Activated CD4-positive, alpha-beta T cell treated with anti-CD3 and anti-CD28 coated beads, Interleukin-10, Interleukin-2, amounts not matched to agents 100 ng/mL and 50 ng/mL, durations not matched to agents 16 hours and 8 hours (primary cell): ENCODE measurements around the gene CADM2.
"Not testable (repeated sequence)": the region's sequence is repeated elsewhere in the genome, so short reads cannot be mapped to it uniquely, and the experiment has no call there.

Source experiments
- DNase-seq: peaks from one replicate; pipeline ENCODE4 v3.0.0-alpha.2; 2020

The CADM2 gene

DNA sequence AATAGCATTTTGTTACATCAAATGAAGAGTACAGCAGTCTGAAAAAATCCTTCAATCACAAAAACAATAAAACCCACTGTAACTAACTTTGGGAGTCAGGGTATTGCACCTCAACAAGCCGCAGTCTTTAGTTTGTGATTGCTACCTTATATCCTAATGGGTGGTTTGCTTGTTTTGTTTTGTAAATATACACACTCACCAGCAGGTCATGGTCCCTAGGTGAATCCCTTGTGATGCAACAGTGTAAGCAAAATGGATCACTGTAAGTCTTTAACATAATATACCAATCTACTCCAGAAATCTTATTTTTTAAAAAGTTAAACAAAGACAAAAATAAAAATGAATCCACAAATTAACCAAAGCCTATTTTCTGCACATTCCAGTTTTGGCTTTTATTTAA, 749.5 kb downstream of the CADM2 start:
- DNase-seq = not testable (repeated sequence)

DNA sequence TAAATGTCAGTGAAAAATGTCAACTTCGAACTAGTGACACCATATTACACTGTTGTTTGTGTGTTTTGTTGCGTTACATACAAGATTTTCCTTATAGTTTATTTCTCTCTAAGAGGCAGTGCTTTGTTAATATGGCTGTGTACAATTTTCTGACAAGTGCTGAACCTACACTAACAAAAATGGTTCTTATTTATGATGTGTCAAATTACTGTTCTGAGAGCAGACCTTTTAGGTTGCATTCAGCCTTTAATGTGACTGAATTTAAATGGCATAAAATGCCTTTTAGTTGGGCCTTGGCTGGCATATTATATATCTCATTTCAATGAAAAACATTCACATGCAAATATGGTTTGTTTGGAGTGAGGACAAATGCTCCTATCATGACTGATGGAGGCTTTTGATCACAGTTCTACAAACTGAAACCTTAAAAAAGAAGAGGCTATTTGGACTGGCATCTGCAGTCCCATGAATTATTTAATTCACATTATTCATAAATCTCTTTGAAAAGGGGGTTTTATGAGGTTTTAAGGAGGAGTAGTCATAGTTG, 750.6 kb downstream of the CADM2 start:
- no peak for DNase-seq

DNA sequence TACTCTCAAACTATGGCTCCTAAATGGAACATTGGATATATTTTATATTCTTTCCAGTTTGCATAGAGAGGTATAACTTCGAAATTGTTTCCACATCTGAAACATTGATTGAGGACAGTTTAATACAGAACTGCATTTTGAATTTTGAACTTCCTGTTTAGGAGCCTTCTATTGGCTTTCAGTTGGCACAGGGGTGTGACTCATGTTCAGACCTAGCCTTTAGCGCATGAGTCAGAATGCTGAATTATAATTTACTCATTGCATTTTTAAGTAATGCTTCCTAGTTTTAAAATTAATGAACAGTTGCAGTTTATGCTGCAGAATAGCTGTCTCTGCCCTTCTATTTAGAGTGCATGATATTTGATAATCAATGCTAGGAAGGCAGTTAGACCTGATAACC, 751.7 kb downstream of the CADM2 start:
- peak; percentile 0 for DNase-seq

DNA sequence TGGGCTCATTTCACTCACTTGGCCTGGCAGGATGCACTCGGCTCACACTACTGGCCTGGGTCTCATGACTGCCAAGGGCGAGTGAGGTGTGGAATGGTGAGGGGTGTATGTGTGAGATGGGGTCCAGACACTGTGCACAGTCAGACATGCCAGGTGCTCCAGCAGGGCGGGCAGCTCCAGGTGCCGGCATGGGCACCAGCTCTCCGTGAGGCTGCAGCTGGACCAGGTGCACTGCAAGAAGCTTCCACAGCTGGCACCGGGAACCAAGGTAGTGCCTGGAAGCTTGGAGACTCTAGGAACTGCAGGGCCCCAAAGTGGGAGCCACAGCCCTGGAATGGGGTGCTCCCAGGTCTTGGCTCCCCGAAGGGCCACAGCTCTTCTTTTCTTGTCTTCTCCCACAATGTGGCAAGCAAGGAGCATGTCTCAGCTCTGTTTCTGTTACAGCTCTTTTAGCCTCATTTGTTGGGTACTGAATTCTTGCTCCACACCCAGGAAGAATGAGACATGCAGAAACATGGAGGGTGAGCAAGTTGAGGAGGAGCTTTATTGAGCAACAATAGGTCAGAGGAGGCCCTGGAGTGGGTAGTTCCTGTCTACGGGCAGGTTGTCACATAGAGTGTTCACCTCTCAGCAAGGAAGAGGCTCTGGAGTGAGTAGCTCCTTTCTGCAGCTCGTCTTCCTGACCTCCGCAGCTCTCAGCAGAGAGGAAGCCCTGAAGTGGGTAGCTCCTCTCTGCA, 762.8 kb downstream of the CADM2 start:
- DNase-seq = no peak

DNA sequence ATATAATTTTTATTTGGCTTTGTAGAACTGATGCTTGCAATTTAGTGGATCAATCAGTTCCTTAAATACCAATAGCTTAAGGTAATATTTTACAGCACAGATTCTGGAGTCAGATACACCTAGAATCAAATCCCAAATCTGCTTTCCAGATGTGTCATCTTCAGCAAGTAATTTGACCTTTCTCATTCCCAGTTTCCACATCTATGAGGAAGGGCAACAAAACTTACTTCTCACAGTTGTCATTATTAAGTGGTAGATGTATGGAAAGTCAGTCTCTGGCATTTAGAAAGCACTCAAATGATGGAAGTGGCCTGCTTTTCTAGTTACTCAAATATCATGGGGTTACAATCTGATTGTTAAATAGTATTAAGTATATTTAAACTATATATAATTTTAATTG, 767.0 kb downstream of the CADM2 start:
- DNase-seq = no peak

DNA sequence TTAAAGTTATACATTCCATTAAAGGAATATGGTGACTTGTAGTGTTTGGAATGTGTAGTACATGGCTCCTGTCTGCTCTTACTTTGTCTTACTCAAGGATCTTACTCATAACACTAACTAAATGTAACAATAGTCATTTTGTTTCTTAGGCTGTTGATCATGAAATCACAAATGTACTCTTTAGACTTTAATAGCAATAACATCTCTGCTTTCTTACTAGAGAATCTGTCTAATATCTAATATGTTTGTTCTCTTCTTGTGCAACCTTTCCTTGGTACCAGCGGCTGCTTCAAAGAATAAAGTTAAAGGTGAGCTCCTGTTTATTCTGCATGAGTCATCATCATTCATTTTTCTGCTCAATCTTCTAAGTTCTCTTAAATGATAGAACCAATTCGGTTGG, 767.5 kb downstream of the CADM2 start:
- DNase-seq = no peak

DNA sequence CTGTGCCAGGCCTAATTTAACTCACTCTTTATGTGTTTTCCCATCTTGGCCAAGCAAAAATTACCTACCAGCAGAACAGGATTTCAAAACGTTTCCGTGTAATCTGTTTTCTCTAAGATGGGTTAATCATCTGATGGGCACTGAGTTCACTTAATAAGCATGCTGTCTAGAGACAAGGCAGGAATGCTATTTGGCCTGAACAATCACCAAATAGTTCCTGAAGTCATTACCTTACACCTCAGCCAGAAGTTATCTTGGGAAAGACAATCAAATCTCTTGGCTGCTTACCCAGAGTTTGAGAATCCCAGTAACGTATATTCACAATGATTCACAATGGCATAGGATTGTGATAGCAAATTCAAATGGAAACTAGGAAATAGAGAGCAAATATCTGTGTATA, 779.1 kb downstream of the CADM2 start:
- no peak for DNase-seq

DNA sequence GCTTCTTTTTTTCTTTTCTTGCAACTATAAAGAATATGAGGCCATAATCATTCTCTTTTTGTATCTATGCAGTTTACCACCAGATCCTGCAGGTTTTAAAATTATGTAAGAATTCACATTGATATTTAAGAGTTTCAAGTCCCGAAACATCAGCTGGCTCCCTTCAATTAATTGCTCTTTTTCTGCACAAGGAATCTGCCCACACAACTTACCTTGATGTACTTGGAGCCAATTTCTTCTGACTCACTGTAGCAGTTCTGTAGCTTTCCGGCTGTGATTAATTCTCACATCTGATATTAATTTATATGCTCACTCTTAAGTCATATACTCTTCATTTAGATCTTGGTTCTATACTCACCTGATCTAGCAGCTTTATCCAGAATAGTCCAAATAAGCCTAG, 781.8 kb downstream of the CADM2 start:
- DNase-seq = no peak

DNA sequence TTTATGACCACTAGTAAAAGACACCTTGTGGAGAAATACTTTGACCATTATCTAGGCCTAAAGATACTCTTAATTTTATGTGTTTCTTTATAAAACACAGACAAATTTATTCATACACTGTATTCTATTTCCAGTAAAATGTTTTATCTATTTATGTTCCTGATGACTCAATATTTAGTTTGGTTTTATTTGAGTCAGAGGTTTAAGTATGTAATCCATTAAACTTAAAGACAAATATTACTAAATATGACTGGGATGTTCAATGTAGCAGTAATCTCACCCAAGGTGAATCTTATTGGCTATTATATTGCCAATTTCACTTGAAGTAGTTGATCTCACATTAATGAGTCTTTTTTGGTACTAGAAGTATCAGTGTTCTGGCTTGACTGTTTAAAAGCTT, 799.7 kb downstream of the CADM2 start:
- no peak for DNase-seq

DNA sequence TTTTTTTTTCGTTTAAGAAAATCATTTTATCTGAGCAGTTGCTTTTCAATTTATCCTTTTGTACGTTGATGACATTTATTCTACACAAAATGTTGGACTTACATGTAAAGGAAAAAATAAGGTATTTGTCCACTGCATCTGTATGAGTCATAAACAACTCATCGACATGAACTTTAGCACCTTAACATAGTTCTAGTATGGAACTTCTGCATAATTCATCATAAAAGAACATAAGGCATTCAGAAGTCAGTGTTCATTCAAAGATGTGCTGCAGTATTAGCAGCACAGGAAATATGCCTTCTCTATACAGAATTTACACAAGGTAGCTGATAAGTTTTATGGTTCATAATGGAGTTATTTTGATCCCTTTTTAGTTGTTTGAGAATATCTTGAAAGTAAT, 801.6 kb downstream of the CADM2 start:
- no peak for DNase-seq

DNA sequence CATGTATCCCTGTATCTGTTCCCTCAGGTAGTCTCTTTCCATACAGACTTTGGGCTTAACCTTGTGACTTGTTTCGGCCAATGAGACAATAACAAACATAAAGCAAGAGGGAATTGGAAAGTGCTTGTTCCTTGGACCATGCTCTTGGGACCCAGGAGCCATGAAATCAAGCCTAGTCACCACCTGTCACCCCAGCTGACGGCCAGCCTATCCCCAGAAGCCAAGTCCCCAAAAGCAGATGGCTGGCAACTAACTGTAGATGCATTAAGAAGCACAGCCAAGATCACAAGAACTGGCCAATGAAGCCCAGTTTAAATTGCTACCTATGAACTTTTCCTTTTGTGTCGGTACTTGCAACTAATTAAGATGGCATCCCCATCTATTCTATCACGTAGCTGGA, 822.0 kb downstream of the CADM2 start:
- DNase-seq = no peak

DNA sequence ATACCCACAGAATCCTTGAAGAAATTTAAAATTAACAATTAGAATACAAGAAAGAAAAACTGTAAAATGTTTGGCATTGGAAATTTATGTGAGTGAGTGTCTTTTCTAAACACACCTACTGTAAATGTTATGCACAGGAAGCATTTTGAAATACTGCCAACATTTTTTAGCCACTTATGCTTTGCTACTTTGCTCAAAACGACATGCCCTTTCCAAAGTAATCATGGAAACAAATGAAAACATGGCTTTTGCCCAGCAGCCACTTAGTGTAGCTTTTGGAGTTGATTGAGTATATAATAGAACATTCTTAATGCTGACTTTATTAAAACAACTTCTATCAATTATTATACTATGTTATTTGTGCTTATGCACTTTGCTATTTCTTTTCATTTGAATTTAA, 823.0 kb downstream of the CADM2 start:
- DNase-seq = no peak

DNA sequence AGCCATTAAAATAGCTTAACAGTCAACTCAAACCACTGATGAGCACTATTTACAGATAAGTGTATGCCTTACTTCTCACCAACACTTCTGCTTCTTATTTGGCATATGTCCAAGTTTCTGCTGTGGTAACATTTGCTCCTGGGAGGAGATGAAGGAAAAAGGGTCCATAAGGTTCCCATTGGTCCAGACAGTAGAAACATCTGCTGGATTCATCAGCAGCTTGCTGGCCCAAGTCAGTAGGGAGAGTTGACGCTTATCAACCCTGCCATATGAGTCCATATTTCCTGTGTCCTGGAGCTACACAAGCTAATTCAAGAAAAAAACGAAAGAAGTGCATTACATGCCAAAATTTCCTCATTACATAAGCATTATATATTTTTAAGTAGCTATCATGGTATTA, 824.5 kb downstream of the CADM2 start:
- no peak for DNase-seq

DNA sequence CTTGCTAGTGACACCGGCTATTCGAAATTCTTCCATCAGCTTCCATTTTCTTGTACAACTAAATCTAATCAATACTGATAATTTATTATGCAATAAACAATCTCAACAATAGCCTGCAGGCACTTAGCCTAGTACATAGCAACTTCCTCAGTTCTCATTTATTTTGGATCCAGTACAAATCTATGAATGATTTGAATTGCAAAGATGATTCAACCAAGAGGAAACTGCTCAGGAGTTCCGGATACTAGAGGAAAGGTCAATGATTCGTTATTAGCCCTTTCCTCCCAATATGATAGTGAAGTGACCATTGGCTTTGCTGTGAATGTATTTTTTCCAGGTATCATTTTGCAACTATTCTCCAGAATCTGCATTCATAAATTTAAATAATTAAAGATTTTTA, 827.0 kb downstream of the CADM2 start:
- no peak for DNase-seq

DNA sequence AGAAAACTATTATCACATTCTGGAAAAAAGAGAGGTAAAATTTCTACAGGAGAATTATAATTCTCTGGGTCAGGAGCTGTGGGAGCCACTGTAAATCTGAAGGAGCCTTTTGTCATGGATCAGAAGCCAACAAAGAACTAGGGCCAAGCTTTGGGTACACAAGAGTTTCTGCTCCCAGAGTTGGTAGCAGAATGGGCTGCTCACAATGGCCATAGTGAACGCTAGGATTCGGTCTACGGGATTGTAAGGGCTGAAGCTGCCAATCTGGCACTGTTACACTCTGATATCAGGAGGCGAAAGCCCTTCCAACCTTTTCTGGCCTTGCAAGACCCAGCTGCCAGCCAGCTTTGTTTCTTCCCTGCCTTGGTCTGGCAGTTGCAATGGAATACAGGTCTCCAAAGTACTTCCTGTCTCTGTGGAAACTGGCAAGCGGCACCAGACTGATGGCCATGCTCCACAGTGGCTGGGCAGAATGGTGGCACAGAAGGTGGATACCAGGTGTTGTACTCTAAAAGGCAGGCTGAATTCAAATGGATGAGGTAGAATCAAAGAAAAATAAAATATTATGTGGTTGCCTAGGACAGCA, 831.7 kb downstream of the CADM2 start:
- no peak for DNase-seq

DNA sequence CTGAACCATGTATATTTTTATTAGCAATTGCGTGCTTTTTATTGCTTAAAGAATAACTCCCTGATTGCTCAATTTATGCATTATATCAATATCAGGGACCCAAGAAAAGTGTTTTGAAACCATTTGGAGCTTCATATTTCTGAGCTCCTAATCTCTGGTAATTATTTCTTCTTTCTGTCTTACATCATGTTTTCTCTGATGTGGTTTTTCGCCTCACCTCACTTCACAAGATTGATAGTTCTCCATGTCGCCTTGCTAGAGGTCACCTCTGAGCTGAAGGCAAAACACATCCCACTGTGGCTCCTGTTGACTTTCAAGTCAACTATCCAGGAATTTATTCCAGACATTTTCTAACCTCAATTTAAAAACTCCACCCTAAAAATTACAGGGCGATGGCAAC, 837.4 kb downstream of the CADM2 start:
- no peak for DNase-seq

DNA sequence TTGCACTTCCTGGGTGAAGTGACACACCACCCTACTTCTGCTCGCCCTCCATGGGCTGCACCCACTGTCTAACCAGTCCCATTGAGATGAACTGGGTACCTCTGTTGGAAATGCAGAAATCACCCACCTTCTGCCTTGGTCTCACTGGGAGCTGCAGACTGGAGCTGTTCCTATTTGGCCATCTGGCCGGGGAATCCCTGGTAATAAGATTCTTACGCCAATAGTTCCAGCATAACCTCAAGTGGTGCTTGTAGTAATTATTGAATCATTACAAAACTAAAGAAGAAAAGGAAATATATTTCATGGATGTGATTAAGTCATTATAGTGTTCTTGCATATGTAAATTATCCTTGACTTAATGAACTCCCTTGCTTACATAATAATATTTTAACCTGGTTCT, 841.9 kb downstream of the CADM2 start:
- DNase-seq = no peak

DNA sequence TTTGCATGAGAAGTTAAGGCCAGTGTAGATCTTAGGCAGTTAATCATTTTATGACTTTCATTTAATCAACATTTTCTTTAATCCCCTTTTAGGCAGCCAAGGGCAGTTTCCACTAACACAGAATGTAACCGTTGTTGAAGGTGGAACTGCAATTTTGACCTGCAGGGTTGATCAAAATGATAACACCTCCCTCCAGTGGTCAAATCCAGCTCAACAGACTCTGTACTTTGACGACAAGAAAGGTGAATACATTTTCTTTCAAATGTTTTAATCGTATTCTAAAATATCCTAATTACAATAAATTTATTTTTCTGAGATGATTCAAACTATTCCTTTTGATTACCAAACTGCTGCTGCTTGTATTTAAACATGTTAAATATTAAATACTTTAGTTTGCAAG, 843.2 kb downstream of the CADM2 start:
- no peak for DNase-seq

DNA sequence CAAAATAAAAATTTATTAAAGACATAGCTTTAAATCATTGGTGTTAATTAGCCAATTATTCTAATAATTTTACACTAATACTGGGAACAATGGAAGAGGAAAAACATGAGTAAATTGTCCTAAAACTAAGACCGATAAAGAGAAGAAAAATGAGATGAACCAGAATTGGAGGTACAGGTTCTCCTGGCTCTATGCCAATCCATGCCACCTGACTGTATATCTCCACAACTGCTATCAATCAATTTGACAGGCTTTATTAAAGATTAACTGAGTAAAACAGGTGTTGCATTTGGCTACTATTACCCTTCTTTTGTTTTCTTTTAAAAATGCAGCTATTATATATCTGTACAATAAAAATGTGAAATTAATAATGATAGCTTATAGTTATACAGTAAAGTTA, 850.0 kb downstream of the CADM2 start:
- DNase-seq = no peak

DNA sequence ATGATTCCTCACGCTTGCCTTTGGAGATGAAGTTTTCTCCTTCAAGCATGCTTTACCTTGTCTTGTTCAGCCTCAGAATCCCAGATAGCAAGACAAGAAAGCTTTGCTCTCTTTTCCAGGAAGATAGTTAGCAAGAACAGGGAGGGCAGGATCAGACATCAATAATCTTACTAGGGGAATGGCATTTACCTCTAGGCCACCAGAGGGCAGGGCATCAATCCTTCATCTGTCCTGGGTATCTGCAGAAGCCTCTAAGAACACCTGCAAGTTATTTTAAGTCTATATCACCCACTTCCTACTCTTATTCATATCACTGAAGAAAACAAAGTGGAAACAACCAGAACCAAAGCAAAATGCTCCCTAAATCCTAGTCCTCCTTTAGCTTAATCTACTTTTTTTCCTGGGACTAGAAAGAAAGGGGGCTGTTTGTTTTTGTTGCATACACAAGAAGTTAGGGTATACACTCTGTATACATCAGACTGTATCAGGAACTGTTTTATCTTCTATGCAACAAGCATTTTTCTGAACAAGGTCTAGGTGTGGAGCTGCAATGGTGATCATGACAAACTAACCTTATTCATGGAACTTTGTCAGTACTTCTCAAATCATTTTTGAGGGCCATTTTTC, 862.5 kb downstream of the CADM2 start:
- DNase-seq = peak; percentile 6

DNA sequence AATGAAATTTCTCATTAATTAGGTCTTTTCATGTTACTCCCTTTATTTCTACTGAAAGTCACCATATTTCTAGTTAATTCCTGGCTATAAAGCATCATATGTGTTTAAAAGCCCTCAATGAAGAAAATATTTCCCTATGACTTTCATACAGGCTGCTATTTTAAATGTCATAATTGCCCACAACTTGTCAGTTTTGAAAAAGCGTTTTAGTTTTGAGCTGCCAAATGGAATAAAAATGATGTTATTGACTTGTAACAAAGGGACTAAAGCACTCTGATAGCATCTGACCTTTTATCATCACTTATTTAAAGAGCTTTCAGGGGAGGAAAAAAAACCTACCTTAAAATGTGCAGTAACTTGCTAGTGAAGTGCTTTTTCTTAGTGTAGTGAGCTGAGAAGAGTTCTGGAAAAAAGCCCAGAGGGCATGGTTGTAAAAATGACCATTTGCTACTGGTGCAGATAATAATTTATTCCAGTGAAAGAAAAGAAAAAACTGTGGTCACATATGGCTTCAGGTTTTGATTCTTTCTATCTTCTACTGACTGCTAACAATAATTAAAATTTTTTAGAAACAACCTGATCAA, 877.2 kb downstream of the CADM2 start:
- DNase-seq = no peak

DNA sequence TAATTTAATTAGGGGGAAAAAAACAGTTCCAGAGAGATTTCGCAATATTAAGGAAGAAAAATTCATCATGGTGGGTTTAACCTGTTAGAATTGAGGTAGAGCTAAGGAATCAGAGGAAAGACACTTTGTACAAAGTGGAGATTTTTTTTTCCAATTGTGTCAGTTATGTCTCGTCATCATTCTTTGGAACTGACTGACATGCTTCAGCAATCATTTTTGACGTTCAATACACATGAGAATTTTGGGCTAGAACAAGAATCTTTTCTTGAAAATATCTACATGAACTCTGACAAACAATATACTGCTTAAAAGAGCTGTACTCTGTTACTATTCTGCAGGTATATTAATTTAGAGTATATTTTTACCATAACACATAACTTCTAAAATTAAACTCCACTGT, 878.6 kb downstream of the CADM2 start:
- DNase-seq = no peak

DNA sequence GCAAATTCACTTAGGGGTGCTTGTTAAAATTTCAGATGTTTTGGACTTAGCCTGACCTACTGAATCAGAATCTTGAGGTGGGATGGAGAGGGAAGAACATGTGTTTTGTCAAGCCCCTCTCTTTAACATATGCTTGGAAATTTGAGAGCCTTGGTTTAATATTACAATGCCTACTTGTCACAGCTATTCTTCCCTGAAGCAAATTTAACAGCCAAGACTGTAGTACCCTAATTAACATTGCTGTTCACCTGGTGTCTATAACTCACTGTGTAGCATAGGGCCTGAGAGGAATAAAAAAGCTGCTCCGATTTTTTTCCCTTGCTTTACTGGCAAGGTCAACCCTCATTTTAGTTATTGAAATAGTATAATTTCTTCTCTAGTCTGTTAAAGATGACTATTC, 880.1 kb downstream of the CADM2 start:
- DNase-seq = no peak

DNA sequence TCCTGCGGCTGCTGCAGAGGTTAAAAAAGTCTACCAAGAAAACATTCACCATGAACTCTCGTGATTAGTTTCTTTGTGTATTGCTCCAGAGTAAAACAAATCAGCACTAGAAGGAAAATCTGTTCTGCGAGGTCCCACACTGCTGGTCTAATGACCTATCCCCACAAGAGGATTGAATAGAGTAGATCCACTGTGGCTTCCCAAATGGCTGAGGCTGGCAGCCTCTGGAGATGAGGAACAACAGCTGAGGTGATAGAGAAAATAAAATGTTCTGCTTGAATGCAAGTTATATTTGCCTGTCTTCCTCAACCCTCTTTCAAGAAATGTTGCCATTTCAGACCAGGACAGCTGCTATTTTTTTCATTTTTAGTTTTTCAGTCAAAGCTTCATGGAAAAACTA, 883.3 kb downstream of the CADM2 start:
- no peak for DNase-seq
